ENCODE measurements around the gene DDX21. TPM values are rescaled to one million over a fixed set of nuclear protein-coding genes. Genes with fewer than 3 reads are reported as not detected.
A peak's percentile ranks its signal among the peaks of the same experiment; 100 is the strongest.
"Not testable (repeated sequence)": the region's sequence is repeated elsewhere in the genome, so short reads cannot be mapped to it uniquely, and the experiment has no call there.

The DDX21 gene
- total RNA-seq, 6 experiments from 2014 or later: 81.7 to 103 (median 90.7) TPM

GRCh38 chr10:68957284-68957615 is 1.3 kb downstream of the DDX21 start:
- Mint-ChIP-seq H3K36me3 (ENCODE audit: low read depth) (peaks cover 34% of the 10 kb centered on the region), H3K4me1 (ENCODE audit: low read depth) (peaks cover 32% of the 10 kb centered on the region), H3K4me3 (peak overlapping the region; percentile 100), H3K9me3 (peaks cover 4% of the 10 kb centered on the region; the same call in 1 of the 2 replicates), H3K27me3 (ENCODE audit: insufficient read depth) (peaks cover 2% of the 10 kb centered on the region), H3K27ac (peak overlapping the region; percentile 100)
- DNase-seq: no peak
- no peak for TF ChIP-seq CTCF (IDR thresholded peaks at IDR 0.05)

GRCh38 chr10:68957654-68958053 is 1.7 kb downstream of the DDX21 start:
- Mint-ChIP-seq H3K4me1 (ENCODE audit: low read depth) (peaks cover 33% of the 10 kb centered on the region), H3K27me3 (ENCODE audit: insufficient read depth) (peaks cover 2% of the 10 kb centered on the region), H3K4me3 (peak overlapping the region; percentile 100), H3K36me3 (ENCODE audit: low read depth) (peaks cover 37% of the 10 kb centered on the region), H3K27ac (peak overlapping the region; percentile 100), H3K9me3 (peaks cover 4% of the 10 kb centered on the region; the same call in 1 of the 2 replicates)
- peak; percentile 27; the same call in 1 of the 2 replicates for TF ChIP-seq CTCF (IDR thresholded peaks at IDR 0.05)
- DNase-seq: no peak

- peaks cover 4% of the 10 kb centered on the region; the same call in 1 of the 2 replicates for H3K9me3 Mint-ChIP-seq
- no peak for TF ChIP-seq CTCF (IDR thresholded peaks at IDR 0.05)
- DNase-seq: no peak
- peaks cover 37% of the 10 kb centered on the region for H3K36me3 Mint-ChIP-seq (ENCODE audit: low read depth)
- H3K4me1 Mint-ChIP-seq (ENCODE audit: low read depth): peaks cover 33% of the 10 kb centered on the region
- H3K27me3 Mint-ChIP-seq (ENCODE audit: insufficient read depth): peaks cover 2% of the 10 kb centered on the region
- H3K27ac Mint-ChIP-seq: peak overlapping the region; percentile 22; the same call in 1 of the 2 replicates
- H3K4me3 Mint-ChIP-seq: no peak overlapping the region
These were observed 3.9 kb downstream of the DDX21 start for GRCh38 chr10:68959695-68960527.

- Mint-ChIP-seq H3K27ac (no peak overlapping the region), H3K36me3 (ENCODE audit: low read depth) (peaks cover 39% of the 10 kb centered on the region), H3K4me1 (ENCODE audit: low read depth) (peaks cover 26% of the 10 kb centered on the region), H3K9me3 (no peaks in the 10 kb centered on the region), H3K27me3 (ENCODE audit: insufficient read depth) (no peaks in the 10 kb centered on the region; the same call in 1 of the 2 replicates), H3K4me3 (no peak overlapping the region)
- no peak for DNase-seq
- TF ChIP-seq CTCF (IDR thresholded peaks at IDR 0.05): no peak
These were observed 7.2 kb downstream of the DDX21 start for GRCh38 chr10:68963151-68963550.

- H3K36me3 Mint-ChIP-seq (ENCODE audit: low read depth): peaks cover 29% of the 10 kb centered on the region
- H3K27me3 Mint-ChIP-seq (ENCODE audit: insufficient read depth): no peaks in the 10 kb centered on the region; the same call in 1 of the 2 replicates
- TF ChIP-seq CTCF (IDR thresholded peaks at IDR 0.05): no peak
- no peaks in the 10 kb centered on the region for H3K4me1 Mint-ChIP-seq (ENCODE audit: low read depth)
- no peaks in the 10 kb centered on the region for H3K9me3 Mint-ChIP-seq
- no peak for DNase-seq
- H3K4me3 Mint-ChIP-seq: no peak overlapping the region
- no peak overlapping the region for H3K27ac Mint-ChIP-seq
These were observed 18.0 kb downstream of the DDX21 start for GRCh38 chr10:68973975-68974374.

GRCh38 chr10:68975936-68976473 is 20.0 kb downstream of the DDX21 start:
- H3K27ac Mint-ChIP-seq; H3K4me1 Mint-ChIP-seq (ENCODE audit: low read depth); DNase-seq; H3K4me3 Mint-ChIP-seq; H3K27me3 Mint-ChIP-seq (ENCODE audit: insufficient read depth); H3K9me3 Mint-ChIP-seq: not testable (repeated sequence)
- H3K36me3 Mint-ChIP-seq (ENCODE audit: low read depth): peaks cover 29% of the 10 kb centered on the region

- not testable (repeated sequence) for H3K27ac Mint-ChIP-seq; H3K27me3 Mint-ChIP-seq (ENCODE audit: insufficient read depth); H3K9me3 Mint-ChIP-seq; H3K4me1 Mint-ChIP-seq (ENCODE audit: low read depth); H3K4me3 Mint-ChIP-seq; DNase-seq
- peaks cover 18% of the 10 kb centered on the region for H3K36me3 Mint-ChIP-seq (ENCODE audit: low read depth)
These were observed 23.8 kb downstream of the DDX21 start for GRCh38 chr10:68979738-68980137.
